T-helper 2 cell (primary cell): ENCODE measurements around the gene HOXD10.

ENCODE experiments used
- DNase-seq, 5 experiments: peaks; one replicate each; pipeline versions ENCODE4 v3.0.0 to v3.0.0-alpha.2; 2012 to 2022

HOXD10 gene

GRCh38 chr2:176123411-176124109 lies 7.0 kb downstream of the HOXD10 start:
- DNase-seq, result no peak

- DNase-seq, result no peak
These were observed 7.8 kb downstream of the HOXD10 start for GRCh38 chr2:176124110-176124946.

DNA sequence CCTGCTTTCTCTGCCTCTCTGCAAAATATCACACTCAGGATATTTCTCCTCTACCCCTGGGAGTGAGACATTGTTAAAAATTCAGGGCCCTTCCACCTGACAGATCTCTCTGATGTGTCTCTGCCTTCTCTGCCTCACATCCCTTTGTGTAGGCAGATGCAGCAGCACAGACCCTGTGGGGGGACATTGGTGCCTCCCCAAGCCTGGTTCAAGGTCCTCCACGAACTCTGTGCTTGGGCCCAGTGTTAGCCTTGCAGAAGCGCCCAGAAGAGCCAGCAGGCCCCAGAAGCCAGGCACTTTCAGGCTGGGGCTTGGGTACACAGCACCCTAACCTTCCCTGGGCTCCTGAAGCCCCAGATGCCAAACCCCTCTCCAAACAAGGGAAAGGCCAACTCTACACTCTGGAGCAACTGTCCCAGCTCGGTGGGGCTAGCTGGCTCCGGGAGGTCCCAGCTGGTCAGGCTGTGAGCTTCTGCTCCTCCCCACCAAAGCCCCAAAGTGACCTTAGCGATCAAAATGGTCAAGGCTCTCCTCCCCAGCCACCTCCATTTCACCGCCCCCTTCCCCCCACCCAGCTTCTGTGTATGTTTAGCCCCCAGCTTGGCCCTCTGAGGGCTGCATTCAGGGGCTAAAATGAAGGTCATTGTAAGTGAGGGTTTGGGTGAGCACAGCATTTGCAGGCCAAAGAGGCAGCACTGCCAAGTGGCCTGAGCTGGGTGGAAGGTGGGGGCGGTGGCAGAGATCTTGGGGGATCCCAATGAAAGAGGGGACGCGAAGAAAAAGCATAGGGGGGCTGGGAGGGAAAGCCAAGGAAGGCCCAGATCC lies 8.6 kb downstream of the HOXD10 start:
- DNase-seq, result no peak

DNA sequence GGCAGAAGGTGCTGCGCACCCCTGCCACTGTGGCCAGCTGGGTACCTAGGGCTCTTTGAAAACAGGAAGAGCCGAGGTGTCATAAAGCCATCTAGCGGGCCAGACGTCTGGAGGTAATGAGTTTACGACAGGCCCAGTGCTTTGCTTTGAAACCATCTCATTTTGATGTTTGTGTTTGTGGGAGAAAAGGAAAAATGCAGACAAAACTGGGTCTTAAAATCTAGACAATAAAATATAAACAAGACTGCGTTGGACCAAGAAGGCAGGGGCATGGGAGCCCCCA lies 9.1 kb downstream of the HOXD10 start:
- no peak for DNase-seq

DNA sequence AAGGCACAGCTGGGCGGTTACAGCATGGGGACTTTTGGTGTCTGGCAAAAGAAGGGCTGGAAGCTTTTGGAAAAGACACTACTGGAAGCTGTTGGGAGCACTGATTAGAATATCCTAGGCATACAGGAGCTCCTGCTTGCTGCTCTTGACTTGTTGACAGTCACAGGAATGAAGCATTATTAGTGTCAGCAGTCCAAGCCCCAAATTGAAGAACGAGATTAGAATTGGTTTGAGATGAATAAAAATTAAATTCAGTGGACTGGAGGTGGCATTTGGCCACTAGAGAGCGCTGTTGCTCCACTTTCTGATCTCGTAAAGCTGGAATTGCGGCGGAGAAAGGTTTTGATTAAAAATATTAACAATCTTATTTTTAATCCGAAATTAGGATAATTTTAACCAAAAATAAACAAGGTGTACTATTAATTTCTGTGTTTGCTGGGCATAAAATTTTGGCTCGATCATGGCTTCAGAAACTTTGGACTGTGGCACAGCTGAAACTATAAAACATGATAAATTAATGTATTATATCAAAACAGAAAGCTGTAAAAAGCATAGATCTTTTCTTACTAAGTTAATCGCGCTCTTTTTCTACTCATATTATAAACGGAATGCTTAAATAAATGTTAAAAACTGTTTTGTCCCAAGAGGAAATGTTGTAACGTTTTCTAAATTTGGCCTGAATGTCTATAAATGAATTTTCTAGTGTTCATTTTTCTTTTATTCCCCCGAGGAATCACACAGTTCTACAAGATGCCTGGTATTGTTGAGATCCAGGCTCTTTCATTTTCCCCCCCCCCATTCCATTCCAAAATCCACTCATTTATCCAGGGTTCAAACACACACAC lies 10.6 kb downstream of the HOXD10 start:
- peak in 4 of 5 experiments; percentile 36 to 55 (median 53) for DNase-seq

DNA sequence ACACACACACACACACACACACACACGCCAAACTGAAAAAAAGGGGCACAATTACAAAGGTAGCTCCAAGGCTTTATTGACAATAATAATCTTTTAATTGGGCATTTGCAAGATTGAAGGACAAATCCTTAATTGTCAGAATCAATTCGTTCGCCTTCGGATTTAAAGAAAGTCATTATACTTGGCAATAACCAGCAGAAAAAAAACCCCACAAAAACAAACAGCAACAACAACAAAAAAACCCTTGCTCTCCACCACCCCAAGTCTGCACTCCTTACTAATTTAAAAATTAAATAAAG lies 11.1 kb downstream of the HOXD10 start:
- DNase-seq, result no peak

- no peak for DNase-seq
These were observed 11.8 kb downstream of the HOXD10 start for GRCh38 chr2:176128172-176128981.

GRCh38 chr2:176128982-176129796 lies 12.6 kb downstream of the HOXD10 start, which contains the start of gene HOXD8:
TSS of gene HOXD8 (plus strand) at chr2:176129705. CDS start at chr2:176130367, 662 bp downstream.
- peak in 1 of 5 experiments; percentile 55 for DNase-seq

DNA sequence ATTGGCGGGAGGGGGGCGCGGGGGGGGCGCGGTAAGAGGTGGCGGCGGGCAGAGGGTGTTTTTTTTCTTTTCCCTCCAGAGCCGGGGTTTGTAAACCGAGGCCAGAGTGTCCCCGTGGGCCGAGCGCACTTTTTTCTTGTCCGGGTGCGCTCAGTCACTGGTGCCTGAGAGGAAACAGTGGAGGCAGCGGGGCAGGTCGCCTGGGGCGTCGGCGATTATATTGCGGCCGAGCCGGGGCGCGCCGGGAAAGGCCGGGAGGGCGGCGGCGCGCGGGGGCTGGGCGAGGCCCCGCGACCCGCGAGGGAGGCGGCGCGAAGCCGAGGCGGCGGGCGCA lies 13.2 kb downstream of the HOXD10 start:
- DNase-seq, result no peak

DNA sequence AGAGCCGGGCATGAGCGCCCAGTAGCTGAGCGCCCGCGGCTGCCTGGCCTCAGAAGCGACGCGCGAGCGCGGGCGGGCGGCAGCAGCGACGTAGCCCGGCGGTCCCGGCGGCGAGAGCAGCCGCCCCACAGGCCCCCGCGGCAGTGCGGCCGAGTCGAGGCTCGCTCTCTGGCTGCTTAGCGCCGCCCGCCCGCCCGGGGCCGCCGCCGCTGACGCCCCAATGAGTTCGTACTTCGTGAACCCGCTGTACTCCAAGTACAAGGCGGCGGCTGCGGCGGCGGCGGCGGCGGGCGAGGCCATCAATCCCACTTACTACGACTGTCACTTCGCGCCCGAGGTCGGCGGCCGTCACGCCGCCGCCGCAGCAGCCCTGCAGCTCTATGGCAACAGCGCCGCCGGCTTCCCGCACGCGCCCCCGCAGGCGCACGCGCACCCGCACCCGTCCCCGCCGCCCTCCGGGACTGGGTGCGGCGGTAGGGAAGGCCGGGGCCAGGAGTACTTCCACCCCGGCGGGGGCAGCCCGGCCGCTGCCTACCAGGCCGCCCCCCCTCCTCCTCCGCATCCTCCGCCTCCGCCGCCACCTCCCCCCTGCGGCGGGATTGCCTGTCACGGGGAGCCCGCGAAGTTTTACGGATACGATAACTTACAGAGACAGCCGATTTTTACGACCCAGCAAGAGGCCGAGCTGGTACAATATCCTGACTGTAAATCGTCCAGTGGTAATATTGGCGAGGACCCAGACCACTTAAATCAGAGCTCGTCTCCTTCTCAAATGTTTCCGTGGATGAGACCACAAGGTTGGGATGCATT lies 13.8 kb downstream of the HOXD10 start:
- DNase-seq, result peak in 1 of 5 experiments; percentile 42

- no peak for DNase-seq
These were observed 14.6 kb downstream of the HOXD10 start for GRCh38 chr2:176130957-176131847.

DNA sequence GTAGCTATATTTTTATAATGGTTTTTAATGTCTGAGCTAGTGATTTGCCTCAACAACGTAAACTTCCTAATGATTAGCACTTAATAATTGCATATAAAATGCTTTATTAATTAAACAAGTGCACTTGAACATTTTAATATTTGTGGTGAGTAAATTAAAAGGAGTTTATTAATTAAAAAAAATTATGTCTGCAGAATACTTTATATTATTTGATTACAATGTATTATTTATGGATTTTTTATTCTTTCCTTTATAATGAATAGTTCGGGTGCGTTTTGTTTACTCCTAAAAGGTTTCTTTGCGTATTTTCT lies 15.2 kb downstream of the HOXD10 start:
- no peak for DNase-seq

DNA sequence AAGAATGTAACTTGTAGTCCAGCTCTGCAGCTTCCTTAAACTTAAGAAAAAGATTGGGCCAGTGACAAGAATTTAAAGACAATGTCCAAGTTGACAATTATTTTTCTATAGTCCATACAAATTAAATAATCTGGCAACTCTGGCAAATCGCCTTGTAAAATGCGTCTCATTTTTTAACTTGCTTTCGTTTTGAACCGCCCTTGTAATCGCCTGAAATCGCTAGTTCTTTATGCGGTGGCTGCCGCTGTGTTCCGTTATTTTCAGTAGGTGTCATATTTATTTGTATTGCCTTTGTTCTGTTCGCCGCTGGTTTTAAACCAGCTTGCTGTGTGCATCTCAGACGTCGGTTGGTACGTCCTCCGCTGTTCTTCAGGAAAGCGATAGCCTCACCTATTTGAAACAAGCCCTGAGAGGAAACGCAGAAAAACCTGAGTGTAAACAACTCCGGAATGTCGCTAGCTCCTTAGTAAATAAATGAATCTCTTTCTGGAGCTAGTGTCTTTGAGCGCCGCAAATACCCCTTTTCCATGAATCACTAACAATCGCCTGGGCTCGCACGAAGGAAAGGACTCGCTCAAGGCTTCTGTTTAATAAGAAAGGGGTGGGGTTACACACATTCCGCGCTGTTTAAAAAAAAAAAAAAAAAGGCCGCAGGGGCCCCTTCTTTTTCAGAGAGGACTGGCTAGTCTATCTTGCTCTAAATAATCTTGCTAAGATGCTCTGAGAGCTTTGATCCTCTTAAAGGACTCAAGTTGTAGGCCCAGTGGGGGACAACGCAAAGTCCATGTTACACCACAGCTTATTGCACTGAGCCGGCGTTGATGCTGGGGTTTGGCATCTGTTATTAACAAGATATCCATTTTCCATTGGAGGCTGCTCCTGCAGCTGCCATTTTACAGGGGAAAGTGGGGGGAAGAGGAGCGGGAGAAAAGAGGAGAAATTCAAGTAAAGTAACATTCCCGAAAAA lies 15.9 kb downstream of the HOXD10 start:
- DNase-seq, result peak in 1 of 5 experiments; percentile 57

DNA sequence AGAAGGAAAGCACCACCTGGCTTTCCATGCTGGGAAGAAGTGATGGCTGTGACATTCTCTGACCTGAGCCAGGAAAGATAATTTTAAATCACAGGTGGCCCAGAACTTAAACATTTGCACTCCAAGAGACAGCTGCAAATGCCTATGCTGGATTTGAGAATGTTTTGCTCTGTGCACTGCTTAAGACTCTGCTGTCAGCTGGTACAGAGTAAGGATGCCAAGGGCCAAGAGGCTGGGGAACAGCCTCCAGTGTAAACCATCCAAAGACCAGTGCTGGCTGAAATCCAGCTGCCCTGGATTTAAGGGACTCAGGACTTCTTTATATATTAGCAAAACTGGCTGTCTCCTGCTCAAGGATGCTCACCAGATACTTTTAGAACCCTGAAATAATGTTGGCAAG lies 16.8 kb downstream of the HOXD10 start:
- DNase-seq, result no peak

- DNase-seq, result no peak
These were observed 17.5 kb downstream of the HOXD10 start for GRCh38 chr2:176134035-176134434.

DNA sequence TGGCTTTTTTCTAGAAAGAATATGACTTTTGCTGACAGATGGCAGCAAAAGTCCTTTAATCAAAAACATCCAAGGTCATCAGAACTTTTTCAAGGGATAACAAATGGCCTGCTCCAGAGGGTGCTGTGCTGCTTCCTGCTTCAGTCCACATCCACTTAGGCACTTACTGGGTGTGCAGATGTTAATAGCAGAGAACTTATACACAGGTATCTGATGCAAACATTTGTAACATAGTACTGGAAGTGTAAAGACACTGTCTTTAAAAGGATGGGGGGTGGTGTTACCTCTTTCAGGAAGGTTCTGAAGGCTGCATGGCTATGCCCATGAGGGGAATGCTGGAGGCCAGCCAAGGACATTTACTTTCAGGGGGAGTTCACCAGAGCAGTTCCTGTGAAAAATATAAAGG lies 18.5 kb downstream of the HOXD10 start:
- no peak for DNase-seq

DNA sequence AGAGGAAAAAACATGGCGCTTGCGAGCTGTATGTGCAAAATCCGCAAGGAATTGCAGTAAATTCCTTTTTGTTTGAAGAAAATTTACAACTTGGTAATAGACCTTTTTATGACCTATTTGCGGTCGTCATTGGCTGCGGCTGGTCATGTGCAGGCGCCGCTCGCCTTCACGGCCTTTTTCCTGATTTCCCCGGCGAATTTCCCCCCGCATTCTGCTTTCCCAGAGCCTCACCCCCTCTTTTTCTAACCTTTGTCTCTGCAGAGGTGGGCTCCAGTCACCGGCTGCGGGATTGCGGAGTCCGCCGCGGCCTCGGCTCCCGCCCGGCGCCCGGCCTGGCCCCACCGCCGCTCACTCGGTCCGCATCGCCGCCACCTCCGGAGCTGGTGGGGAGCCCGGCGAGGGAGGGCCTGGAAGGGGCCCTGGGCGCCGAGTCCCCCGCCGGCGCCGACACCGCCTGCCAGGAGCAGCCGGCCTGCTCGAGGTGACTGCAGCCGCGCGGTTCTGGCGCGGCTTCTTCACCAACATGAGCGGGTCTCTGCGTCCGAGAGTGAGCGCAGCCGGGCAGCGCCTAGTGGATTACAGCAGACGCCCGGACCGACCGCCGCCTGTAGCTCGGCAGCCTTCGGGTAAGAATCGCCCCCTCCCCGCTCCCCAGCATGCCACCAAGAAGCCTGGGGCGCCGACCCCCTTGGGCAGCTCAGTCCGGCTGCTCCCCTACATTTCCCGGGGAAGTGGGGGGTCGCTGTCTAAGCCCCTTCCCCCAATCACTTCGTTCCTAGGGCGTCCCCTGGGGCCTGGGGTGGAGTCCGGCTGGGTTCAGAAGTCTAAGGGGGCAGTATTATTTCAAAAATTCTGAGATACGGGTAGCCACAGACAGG lies 20.0 kb downstream of the HOXD10 start:
- DNase-seq, result no peak
